GM12873 (cell line): ENCODE results near the gene CCDC136.

Experiments used
- TF ChIP-seq, protein P1 (sequence below): IDR thresholded peaks from 2 replicates; pipeline ENCODE4 v1.5.1; 2012; ENCODE audit warnings: low read depth, mild to moderate bottlenecking, moderate library complexity, low read length, control low read depth; ENCODE audit not compliant: insufficient read depth; ENCODE audit errors: missing control alignments

CCDC136 gene

DNA sequence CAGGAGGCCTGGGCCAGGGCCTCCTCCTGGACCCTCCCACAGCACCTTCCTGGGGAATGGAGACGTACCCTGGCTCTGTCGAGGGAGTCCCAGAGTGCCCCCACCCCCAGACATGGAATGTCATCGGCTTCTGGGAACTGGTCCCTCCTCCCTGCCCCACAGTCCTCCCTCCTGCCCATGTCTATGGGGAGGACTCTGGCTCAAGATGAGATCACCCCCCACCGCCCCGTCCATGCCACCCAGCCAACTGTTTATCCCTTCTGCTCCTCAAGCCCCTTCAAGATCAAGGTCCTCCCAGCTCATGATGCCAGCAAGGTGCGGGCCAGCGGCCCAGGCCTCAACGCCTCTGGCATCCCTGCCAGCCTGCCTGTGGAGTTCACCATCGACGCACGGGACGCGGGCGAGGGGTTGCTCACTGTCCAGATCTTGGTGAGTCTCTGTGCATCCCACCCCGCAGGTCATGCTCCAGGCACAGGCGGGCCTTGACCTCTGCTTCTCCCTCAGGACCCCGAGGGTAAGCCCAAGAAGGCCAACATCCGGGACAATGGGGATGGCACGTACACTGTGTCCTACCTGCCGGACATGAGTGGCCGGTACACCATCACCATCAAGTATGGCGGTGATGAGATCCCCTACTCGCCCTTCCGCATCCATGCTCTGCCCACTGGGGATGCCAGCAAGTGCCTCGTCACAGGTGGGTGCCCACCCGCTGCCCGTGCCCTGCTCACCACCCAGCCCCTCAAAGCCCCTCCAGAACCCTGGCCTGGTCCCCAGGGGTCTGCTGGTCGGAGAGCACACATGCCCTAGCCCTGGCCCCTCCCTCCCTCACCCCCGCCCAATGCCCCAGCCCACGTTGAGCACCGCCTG lies 56.8 kb downstream of the CCDC136 start:
- TF ChIP-seq, protein P1, sequence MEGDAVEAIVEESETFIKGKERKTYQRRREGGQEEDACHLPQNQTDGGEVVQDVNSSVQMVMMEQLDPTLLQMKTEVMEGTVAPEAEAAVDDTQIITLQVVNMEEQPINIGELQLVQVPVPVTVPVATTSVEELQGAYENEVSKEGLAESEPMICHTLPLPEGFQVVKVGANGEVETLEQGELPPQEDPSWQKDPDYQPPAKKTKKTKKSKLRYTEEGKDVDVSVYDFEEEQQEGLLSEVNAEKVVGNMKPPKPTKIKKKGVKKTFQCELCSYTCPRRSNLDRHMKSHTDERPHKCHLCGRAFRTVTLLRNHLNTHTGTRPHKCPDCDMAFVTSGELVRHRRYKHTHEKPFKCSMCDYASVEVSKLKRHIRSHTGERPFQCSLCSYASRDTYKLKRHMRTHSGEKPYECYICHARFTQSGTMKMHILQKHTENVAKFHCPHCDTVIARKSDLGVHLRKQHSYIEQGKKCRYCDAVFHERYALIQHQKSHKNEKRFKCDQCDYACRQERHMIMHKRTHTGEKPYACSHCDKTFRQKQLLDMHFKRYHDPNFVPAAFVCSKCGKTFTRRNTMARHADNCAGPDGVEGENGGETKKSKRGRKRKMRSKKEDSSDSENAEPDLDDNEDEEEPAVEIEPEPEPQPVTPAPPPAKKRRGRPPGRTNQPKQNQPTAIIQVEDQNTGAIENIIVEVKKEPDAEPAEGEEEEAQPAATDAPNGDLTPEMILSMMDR: no peak

DNA sequence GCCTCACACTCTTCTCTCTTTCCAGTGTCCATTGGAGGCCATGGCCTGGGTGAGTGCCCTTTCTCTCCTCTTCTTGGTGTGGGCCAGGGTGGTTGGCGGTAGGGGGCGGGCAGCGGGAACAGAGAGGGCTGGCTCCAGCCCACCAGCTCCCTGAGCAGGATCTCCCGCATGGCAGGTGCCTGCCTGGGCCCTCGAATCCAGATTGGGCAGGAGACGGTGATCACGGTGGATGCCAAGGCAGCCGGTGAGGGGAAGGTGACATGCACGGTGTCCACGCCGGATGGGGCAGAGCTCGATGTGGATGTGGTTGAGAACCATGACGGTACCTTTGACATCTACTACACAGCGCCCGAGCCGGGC lies 57.4 kb downstream of the CCDC136 start:
- TF ChIP-seq, protein P1: no peak

DNA sequence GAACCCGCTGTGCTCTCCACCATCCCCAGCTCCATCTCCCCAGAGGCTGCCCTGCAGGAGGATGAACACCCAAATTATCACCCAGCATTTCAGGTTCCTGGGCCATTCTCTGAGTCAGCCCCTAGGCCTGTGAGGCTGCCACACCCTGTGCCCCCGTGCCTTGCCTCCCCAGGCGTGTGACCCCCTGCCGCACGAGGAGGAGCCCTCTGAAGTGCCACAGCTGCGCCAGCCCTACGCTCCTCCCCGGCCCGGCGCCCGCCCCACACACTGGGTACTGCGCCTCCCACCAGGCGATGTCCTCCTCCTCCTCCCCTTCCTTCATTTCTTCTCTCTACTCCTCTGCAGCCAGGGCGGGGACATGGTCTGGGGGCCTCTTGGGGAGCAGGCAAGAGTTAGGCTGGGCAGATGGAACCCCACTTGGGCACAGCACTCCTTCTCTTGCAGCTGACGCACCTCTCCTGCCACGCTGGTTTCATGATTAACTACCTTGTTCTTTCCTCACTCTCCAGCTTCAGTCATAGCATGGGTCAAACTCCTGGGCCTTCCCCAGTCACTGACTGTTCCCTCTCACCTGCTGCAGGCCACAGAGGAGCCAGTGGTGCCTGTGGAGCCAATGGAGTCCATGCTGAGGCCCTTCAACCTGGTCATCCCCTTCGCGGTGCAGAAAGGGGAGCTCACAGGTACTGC lies 58.2 kb downstream of the CCDC136 start:
- TF ChIP-seq, protein P1: no peak

DNA sequence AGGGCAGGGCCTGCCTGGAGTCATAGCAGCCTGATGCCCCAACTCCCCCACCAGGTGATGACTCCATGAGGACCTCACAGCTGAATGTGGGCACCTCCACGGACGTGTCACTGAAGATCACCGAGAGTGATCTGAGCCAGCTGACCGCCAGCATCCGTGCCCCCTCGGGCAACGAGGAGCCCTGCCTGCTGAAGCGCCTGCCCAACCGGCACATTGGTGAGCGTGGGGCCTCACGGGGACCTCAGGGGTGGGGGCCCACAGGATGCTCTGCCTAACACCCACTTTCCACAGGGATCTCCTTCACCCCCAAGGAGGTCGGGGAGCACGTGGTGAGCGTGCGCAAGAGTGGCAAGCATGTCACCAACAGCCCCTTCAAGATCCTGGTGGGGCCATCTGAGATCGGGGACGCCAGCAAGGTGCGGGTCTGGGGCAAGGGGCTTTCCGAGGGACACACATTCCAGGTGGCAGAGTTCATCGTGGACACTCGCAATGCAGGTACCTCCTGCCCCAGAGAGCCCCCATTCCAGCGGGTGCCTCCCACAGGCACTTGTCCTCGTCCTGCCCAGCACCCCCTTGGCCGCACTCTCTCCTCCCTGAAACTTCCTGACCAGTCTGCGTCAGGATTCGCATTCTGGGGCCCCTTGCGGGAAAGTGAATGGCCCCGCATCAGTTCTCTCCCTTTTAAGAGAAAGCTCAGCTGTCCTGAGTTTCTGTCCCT lies 60.9 kb downstream of the CCDC136 start:
- TF ChIP-seq, protein P1: no peak

DNA sequence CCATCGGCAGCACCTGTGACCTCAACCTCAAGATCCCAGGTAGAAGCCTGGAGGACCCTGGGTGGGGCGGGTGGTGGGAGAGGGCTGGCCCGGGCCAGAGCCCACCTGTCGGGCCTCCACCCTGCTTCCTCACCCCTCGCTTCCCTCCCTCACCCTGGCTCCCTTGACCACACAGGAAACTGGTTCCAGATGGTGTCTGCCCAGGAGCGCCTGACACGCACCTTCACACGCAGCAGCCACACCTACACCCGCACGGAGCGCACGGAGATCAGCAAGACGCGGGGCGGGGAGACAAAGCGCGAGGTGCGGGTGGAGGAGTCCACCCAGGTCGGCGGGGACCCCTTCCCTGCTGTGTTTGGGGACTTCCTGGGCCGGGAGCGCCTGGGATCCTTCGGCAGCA lies 62.0 kb downstream of the CCDC136 start:
- TF ChIP-seq, protein P1: no peak

DNA sequence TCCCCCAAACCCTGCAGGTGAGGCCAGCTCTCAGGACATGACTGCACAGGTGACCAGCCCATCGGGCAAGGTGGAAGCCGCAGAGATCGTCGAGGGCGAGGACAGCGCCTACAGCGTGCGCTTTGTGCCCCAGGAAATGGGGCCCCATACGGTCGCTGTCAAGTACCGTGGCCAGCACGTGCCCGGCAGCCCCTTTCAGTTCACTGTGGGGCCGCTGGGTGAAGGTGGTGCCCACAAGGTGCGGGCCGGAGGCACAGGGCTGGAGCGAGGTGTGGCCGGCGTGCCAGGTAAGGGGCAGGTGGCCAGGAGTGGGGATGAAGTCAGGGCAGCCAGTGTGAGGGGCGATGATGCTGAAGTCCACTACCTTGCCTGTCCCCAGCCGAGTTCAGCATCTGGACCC lies 62.6 kb downstream of the CCDC136 start:
- TF ChIP-seq, protein P1: no peak

DNA sequence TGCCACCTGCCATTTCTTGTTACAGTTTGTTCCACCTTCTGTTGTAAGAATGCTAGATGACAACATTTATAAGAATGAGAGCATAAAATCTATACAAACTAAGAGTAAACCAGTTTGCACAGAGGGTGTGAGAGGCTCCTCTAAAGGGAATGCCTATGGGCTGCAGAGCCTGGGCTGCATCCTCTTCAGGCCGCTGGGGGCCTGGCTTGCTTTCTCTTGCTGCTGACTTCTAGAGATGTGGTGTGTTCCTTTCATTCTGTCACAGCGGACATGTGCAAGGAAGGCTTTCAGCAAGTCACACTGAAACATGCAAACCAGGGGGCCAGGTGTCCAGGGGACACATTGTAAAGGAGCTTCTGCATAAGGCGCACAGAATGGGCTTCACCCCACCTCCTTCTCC lies 63.8 kb downstream of the CCDC136 start:
- TF ChIP-seq, protein P1: no peak
